Measurements from ENCODE around the gene ASB6.

ASB6 gene

DNA sequence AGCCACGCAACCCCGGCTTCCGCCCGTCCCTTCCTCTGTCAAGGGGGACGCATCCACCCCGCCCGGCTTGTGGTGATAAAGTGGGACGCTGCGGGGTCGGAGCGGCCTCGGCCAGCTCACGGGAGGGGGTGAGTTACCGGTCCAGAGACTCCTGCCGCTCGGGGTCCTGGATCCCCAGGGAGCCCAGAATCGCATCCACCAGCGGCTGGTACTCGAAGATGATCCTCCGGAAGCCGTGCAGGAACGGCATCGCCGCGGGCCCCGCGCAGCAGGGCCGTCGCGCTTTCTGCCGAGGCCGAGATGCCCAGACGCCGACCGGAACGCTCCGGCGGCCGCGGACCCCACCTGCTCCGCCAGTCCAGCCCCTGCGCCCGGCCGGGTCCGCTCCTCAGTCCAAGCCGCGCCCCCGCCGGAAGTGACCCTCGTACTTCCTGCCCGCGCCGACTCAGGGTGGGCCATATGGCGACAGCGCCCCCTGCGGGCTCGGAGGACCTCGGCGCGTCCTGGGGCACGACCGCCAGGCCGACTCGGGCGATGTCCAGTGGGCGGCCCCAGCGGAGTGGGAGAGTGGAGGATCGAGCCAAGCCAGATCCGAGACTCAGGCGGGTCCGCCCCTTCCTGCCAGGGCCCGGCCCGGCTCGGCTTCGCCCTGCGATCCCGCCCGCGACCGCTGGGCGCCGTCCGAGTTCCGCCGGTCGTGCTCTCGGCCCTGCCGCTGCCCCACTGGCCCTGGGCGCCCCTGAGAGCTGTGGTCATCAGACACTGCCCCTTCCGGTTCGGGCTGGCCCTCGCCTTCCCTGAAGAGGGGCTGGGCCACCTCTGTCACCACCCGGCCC lies at the start of gene ASB6:
TSS of gene ASB6 (minus strand) at position 402 of the 836 bp plus-strand sequence. CDS start at position 250, 152 bp downstream.
- in situ Hi-C loops (cut with MboI; ENCODE audit: low sequenced_read_pairs, unreplicated experiment) = loop anchor here (10.0 kb wide), 1 partner anchor 143 kb away; no protein-coding TSS in a partner anchor
- peak; percentile 100 for DNase-seq (ENCODE audit: low spot score)
- TF ChIP-seq, protein P1, sequence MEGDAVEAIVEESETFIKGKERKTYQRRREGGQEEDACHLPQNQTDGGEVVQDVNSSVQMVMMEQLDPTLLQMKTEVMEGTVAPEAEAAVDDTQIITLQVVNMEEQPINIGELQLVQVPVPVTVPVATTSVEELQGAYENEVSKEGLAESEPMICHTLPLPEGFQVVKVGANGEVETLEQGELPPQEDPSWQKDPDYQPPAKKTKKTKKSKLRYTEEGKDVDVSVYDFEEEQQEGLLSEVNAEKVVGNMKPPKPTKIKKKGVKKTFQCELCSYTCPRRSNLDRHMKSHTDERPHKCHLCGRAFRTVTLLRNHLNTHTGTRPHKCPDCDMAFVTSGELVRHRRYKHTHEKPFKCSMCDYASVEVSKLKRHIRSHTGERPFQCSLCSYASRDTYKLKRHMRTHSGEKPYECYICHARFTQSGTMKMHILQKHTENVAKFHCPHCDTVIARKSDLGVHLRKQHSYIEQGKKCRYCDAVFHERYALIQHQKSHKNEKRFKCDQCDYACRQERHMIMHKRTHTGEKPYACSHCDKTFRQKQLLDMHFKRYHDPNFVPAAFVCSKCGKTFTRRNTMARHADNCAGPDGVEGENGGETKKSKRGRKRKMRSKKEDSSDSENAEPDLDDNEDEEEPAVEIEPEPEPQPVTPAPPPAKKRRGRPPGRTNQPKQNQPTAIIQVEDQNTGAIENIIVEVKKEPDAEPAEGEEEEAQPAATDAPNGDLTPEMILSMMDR (IDR thresholded peaks at IDR 0.05; ENCODE audit: borderline replicate concordance, control extremely low read depth, extremely low read depth, insufficient read depth, missing control alignments) = peak; percentile 94

DNA sequence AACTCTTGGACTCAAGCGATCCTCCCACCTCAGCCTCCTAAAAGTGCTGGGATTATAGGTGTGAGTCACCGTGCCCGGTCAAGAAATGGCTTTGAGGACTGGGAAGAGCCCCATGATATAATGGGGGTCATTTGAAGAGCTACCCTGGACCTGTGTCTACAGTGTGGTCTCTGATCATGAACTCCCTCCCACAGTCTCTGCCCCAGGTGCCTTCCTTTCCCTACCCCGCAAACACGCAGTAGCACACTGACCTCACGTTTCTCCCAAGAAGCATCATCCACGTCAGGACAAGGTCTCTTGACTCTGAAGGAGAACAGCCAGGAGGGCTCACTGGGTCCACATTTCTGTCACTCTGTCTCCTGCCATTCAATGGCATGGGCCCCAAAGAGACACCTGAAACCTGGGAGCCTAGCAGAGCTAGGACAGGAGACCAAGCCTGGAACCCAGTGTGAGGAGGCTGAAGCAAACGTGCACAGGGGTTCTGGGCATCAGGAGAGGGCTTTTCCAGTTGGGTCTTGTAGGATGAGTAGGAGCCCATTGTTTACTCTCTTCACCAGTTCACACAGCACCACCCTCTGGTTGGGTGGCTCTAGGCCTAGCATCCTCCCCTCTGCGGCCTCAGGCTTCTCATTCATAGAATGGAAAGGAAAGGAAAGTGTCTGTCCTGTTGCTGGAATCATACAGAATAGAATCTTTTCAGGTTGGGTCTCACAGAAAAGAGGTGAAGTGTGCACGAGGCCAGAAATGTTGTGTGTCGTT lies 46.5 kb upstream of the ASB6 start:
- DNase-seq (ENCODE audit: low spot score) = no peak
- in situ Hi-C loops (cut with MboI; ENCODE audit: low sequenced_read_pairs, unreplicated experiment) = no loop called here
- TF ChIP-seq, protein P1 (IDR thresholded peaks at IDR 0.05; ENCODE audit: borderline replicate concordance, control extremely low read depth, extremely low read depth, insufficient read depth, missing control alignments) = no peak

DNA sequence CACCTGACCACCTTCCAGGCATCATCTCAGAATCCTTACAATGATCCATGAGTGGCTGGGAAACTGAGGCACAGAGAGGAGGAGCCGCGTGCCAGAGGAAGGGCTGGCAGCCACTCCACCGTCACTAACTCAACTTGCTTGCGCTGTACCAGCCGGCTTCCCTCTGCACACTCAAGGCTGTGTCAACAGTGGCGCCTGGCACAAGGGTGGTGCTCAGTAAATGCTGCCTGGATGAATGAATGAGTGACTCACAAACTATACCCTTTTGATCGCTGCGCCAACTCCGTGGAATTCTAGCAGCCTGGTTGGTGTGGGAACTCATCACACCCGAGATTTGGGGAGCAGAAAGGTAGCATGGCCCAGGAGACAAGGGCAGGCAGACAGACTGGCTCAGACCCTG lies 45.4 kb upstream of the ASB6 start:
- no peak for DNase-seq (ENCODE audit: low spot score)
- in situ Hi-C loops (cut with MboI; ENCODE audit: low sequenced_read_pairs, unreplicated experiment) = no loop called here
- TF ChIP-seq, protein P1 (IDR thresholded peaks at IDR 0.05; ENCODE audit: borderline replicate concordance, control extremely low read depth, extremely low read depth, insufficient read depth, missing control alignments) = no peak

GRCh38 chr9:129686736-129687135 lies 44.8 kb upstream of the ASB6 start:
- in situ Hi-C loops (cut with MboI; ENCODE audit: low sequenced_read_pairs, unreplicated experiment) = no loop called here
- TF ChIP-seq, protein P1 (IDR thresholded peaks at IDR 0.05; ENCODE audit: borderline replicate concordance, control extremely low read depth, extremely low read depth, insufficient read depth, missing control alignments) = no peak

DNA sequence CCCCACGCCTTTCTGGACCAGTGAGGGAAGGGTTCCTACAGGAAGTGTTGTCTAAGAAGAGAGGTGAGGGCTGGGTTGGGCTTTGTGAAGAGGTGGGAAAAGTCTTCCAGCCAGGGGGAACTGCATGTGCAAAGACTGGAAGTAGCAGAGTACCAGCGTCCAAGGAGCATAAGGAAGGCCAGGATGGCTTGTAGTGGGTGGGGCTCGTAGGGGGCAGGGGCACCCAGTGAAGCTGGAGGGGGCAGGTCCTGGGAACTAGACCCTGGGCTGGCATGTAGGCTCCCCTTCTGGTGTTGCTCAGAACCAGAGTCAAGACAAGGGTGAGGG lies 43.9 kb upstream of the ASB6 start:
- DNase-seq (ENCODE audit: low spot score) = no peak
- TF ChIP-seq, protein P1 (IDR thresholded peaks at IDR 0.05; ENCODE audit: borderline replicate concordance, control extremely low read depth, extremely low read depth, insufficient read depth, missing control alignments) = no peak
- in situ Hi-C loops (cut with MboI; ENCODE audit: low sequenced_read_pairs, unreplicated experiment) = no loop called here

More at GRCh38 chr9:129686736-129687135, 44.8 kb upstream of the ASB6 start:
- no peak for DNase-seq (ENCODE audit: low spot score)

- in situ Hi-C loops (cut with MboI; ENCODE audit: low sequenced_read_pairs, unreplicated experiment) = no loop called here
- DNase-seq (ENCODE audit: low spot score) = no peak
- TF ChIP-seq, protein P1 (IDR thresholded peaks at IDR 0.05; ENCODE audit: borderline replicate concordance, control extremely low read depth, extremely low read depth, insufficient read depth, missing control alignments) = no peak
These were observed 43.4 kb upstream of the ASB6 start for GRCh38 chr9:129685220-129685932.

Data from GM13976 (cell line).